Germinal center (tissue), 1 donor: Measurements from ENCODE around the gene TMLHE.
"Not testable (repeated sequence)": the region's sequence is repeated elsewhere in the genome, so short reads cannot be mapped to it uniquely, and the experiment has no call there.

Source experiments
- DNase-seq: peaks from one replicate; pipeline ENCODE4 v3.0.0; 2012; ENCODE audit warnings: mixed read lengths, low spot score

The TMLHE gene

GRCh38 chrX:155491421-155491820 is 121.3 kb downstream of the TMLHE start:
- DNase-seq, result not testable (repeated sequence)

- DNase-seq, result not testable (repeated sequence)
Observed at GRCh38 chrX:155477136-155477535, 135.6 kb downstream of the TMLHE start.

- DNase-seq, result not testable (repeated sequence)
Observed at GRCh38 chrX:155466269-155466938, 146.3 kb downstream of the TMLHE start.

- DNase-seq, result not testable (repeated sequence)
Observed at GRCh38 chrX:155460501-155460900, 152.3 kb downstream of the TMLHE start.

GRCh38 chrX:155458471-155458870 is 154.3 kb downstream of the TMLHE start, which contains the start of gene F8A3:
Gene F8A3 (minus strand): TSS chrX:155458620. CDS start chrX:155458600, 20 bp downstream.
- DNase-seq, result not testable (repeated sequence)

GRCh38 chrX:155457761-155458447 is 154.8 kb downstream of the TMLHE start:
- DNase-seq, result not testable (repeated sequence)

GRCh38 chrX:155441097-155441496 is 171.7 kb downstream of the TMLHE start:
- DNase-seq, result no peak
